OCI-LY1 (cell line): ENCODE measurements around the gene FRMD3.

Source experiments
- H2AFZ ChIP-seq: fragments of 200-600 bp; sonication (generic), shearing (Covaris generic); 2 replicates; pipeline ENCODE4 v1.6.0; 2014; ENCODE audit warnings: antibody characterized with exemption, mild to moderate bottlenecking, low read length
- H3F3A ChIP-seq: fragments of 200-600 bp; sonication (generic), shearing (Covaris generic); 2 replicates; pipeline ENCODE4 v1.6.0; 2014; ENCODE audit warnings: mild to moderate bottlenecking, antibody characterized with exemption, low read length, moderate library complexity; ENCODE audit not compliant: insufficient read depth
- H3K27ac ChIP-seq: fragments of 200-600 bp; sonication (generic); 2 replicates; pipeline ENCODE4 v1.5.1; 2014; ENCODE audit warnings: low read length, mixed run types, mild to moderate bottlenecking, low read depth; ENCODE audit not compliant: poor library complexity, severe bottlenecking
- H3K27me3 ChIP-seq: fragments of 200-600 bp; sonication (generic); 2 replicates; pipeline ENCODE4 v1.6.0; 2014; ENCODE audit warnings: antibody characterized with exemption, mild to moderate bottlenecking, low read length, moderate library complexity; ENCODE audit not compliant: insufficient read depth
- H3K36me3 ChIP-seq: fragments of 200-600 bp; sonication (generic); 2 replicates; pipeline ENCODE4 v1.6.1; 2014; ENCODE audit warnings: mild to moderate bottlenecking, antibody characterized with exemption, low read length, moderate library complexity, mixed read lengths; ENCODE audit not compliant: insufficient read depth
- H3K4me1 ChIP-seq: fragments of 200-600 bp; sonication (generic); 2 replicates; pipeline ENCODE4 v1.5.1; 2014; ENCODE audit warnings: mild to moderate bottlenecking, low read length, moderate library complexity; ENCODE audit not compliant: insufficient read depth, severe bottlenecking
- H3K4me2 ChIP-seq: fragments of 200-600 bp; sonication (generic), shearing (Covaris generic); 2 replicates; pipeline ENCODE4 v1.6.1; 2014; ENCODE audit warnings: low read length
- H3K4me3 ChIP-seq: fragments of 200-600 bp; sonication (generic); 2 replicates; pipeline ENCODE4 v1.5.1; 2014; ENCODE audit warnings: low read length, low read depth, mild to moderate bottlenecking, mixed read lengths; ENCODE audit not compliant: poor library complexity, severe bottlenecking
- H3K79me2 ChIP-seq: fragments of 200-600 bp; shearing (Covaris generic); 2 replicates; pipeline ENCODE4 v1.6.1; 2016; ENCODE audit warnings: mixed run types, low read length, mixed read lengths; ENCODE audit not compliant: insufficient read depth
- H3K9ac ChIP-seq: fragments of 200-600 bp; sonication (generic), shearing (Covaris generic); 2 replicates; pipeline ENCODE4 v1.6.1; 2014; ENCODE audit warnings: mild to moderate bottlenecking, low read length, mixed read lengths
- H3K9me2 ChIP-seq: fragments of 200-600 bp; sonication (generic), shearing (Covaris generic); 2 replicates; pipeline ENCODE4 v1.6.1; 2014; ENCODE audit warnings: low read depth, mild to moderate bottlenecking, low read length, mixed read lengths
- H3K9me3 ChIP-seq: fragments of 200-600 bp; shearing (Covaris generic); 2 replicates; pipeline ENCODE4 v1.6.1; 2014; ENCODE audit warnings: low read length, mixed read lengths
- H4K20me1 ChIP-seq: fragments of 200-600 bp; sonication (generic), shearing (Covaris generic); 2 replicates; pipeline ENCODE4 v1.6.0; 2016; ENCODE audit warnings: mild to moderate bottlenecking, low read length; ENCODE audit not compliant: insufficient read depth
- EZH2 ChIP-seq: fragments of 200-600 bp; sonication (generic), shearing (Covaris generic); IDR thresholded peaks from 2 replicates; pipeline ENCODE4 v1.8.0; 2017; ENCODE audit warnings: borderline replicate concordance, mixed run types, mild to moderate bottlenecking, antibody characterized with exemption, low read length, moderate library complexity, mixed read lengths
- TF ChIP-seq, protein P1 (sequence below): fragments of 200-600 bp; sonication (generic), shearing (Covaris generic); IDR thresholded peaks from 2 replicates; pipeline ENCODE4 v1.5.1; 2017; ENCODE audit warnings: mild to moderate bottlenecking, antibody characterized with exemption, low read length, moderate library complexity, mixed read lengths

The FRMD3 gene

DNA sequence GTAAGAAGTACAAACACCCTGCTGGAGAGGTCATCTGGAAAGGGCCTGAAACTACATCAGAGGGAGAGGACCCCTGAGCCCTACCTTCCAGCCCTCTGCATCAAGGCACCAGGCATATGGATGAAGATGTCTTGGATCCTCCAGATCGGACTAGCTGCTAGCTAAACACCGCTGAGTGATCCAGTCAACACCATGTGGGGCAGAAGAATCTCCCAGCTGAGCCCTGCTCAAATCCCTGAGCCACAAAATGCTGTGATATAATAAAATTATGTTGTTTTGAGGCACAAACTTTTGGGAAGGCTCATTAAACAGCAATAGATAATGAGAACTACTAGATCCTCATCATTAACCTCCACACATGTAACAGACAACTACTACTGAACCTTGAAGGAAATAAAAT lies 155.2 kb downstream of the FRMD3 start:
- Histone ChIP-seq H4K20me1 (no peaks in the 10 kb centered on the region), H3K79me2 (no peaks in the 10 kb centered on the region), H3K4me3 (no peak overlapping the region), H3K9me3 (no peaks in the 10 kb centered on the region), H3K4me1 (no peaks in the 10 kb centered on the region), H3K9ac (no peak overlapping the region), H3K27ac (no peak overlapping the region), H3F3A (no peaks in the 10 kb centered on the region), H3K27me3 (no peaks in the 10 kb centered on the region), H3K4me2 (no peak overlapping the region), H3K9me2 (no peaks in the 10 kb centered on the region), H2AFZ (no peak overlapping the region), H3K36me3 (no peaks in the 10 kb centered on the region)
- no peak for TF ChIP-seq EZH2
- TF ChIP-seq, protein P1, sequence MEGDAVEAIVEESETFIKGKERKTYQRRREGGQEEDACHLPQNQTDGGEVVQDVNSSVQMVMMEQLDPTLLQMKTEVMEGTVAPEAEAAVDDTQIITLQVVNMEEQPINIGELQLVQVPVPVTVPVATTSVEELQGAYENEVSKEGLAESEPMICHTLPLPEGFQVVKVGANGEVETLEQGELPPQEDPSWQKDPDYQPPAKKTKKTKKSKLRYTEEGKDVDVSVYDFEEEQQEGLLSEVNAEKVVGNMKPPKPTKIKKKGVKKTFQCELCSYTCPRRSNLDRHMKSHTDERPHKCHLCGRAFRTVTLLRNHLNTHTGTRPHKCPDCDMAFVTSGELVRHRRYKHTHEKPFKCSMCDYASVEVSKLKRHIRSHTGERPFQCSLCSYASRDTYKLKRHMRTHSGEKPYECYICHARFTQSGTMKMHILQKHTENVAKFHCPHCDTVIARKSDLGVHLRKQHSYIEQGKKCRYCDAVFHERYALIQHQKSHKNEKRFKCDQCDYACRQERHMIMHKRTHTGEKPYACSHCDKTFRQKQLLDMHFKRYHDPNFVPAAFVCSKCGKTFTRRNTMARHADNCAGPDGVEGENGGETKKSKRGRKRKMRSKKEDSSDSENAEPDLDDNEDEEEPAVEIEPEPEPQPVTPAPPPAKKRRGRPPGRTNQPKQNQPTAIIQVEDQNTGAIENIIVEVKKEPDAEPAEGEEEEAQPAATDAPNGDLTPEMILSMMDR = no peak

DNA sequence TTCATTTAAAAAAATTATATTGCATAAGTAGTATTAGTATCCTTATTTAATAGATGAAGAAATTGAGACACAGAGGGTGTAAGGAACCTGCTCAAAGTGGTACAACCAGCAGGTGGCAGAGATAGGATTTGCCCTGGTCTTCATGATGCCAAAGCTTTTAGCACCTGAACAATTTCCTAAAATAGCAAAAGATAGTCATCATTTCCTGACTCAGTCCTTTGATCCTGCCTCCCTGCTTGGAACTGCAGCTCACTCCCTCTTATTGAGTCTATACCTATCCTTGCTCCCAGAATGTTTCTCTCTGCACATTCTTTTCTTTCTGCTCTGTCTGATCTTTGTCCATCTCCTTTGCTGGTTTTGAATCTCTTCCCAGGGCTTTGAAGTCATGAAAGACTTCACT lies 155.8 kb downstream of the FRMD3 start:
- Histone ChIP-seq H3K9ac (no peak overlapping the region), H3K36me3 (no peaks in the 10 kb centered on the region), H4K20me1 (no peaks in the 10 kb centered on the region), H3K4me2 (no peak overlapping the region), H3K4me1 (no peaks in the 10 kb centered on the region), H3F3A (no peaks in the 10 kb centered on the region), H3K79me2 (no peaks in the 10 kb centered on the region), H3K4me3 (no peak overlapping the region), H3K27ac (no peak overlapping the region), H2AFZ (no peak overlapping the region), H3K27me3 (no peaks in the 10 kb centered on the region), H3K9me2 (no peaks in the 10 kb centered on the region), H3K9me3 (no peaks in the 10 kb centered on the region)
- TF ChIP-seq, protein P1 = no peak

DNA sequence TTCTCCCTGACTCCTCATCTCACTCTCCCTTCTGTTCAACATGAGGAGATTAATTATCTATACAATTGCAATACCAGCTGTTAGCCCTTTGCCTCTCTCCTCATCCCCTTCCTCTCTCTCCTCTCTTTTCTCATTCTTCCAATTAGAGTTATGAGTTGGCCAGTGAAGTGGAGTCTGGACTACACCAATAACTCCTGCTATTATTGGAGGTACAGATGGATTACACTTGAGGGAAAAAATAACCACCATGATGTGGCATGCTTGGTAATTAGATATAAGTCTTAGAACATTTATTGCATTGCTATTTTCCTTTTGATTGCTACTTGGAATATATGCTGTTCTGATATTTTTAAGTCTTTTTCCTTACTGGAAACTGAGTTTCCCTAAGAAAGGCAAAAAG lies 159.2 kb downstream of the FRMD3 start:
- H3K27ac ChIP-seq = no peak overlapping the region
- no peaks in the 10 kb centered on the region for H3K4me1 ChIP-seq
- no peaks in the 10 kb centered on the region for H4K20me1 ChIP-seq
- no peaks in the 10 kb centered on the region for H3K9me3 ChIP-seq
- no peaks in the 10 kb centered on the region for H3F3A ChIP-seq
- no peaks in the 10 kb centered on the region for H3K36me3 ChIP-seq
- no peaks in the 10 kb centered on the region for H3K79me2 ChIP-seq
- H3K4me3 ChIP-seq = no peak overlapping the region
- H3K4me2 ChIP-seq = no peak overlapping the region
- no peaks in the 10 kb centered on the region for H3K9me2 ChIP-seq
- no peaks in the 10 kb centered on the region for H3K27me3 ChIP-seq
- no peak overlapping the region for H3K9ac ChIP-seq
- no peak for TF ChIP-seq EZH2
- TF ChIP-seq, protein P1 = no peak
- H2AFZ ChIP-seq = no peak overlapping the region
